HUDEP-2 (cell line): ENCODE results near the gene EEFSEC.

Source experiments
- DNase-seq, 76 experiments: peaks; one replicate each; lab custom pipeline; 2025; ENCODE audit not compliant: unreplicated experiment in 76 of 76; lab: John Stamatoyannopoulos, UW

The EEFSEC gene

GRCh38 chr3:128379367-128380160 lies 226.3 kb downstream of the EEFSEC start:
- no peak for DNase-seq

- DNase-seq, result no peak
These were observed 227.0 kb downstream of the EEFSEC start for GRCh38 chr3:128380295-128380694.

GRCh38 chr3:128380719-128381118 lies 227.4 kb downstream of the EEFSEC start:
- no peak for DNase-seq

- no peak for DNase-seq
These were observed 228.3 kb downstream of the EEFSEC start for GRCh38 chr3:128381609-128382008.

- DNase-seq, result no peak
These were observed 229.0 kb downstream of the EEFSEC start for GRCh38 chr3:128382221-128382807.

- DNase-seq, result peak in 74 of 76 experiments; percentile 18 to 92 (median 82)
These were observed 230.3 kb downstream of the EEFSEC start for GRCh38 chr3:128383316-128384235.

GRCh38 chr3:128385080-128385832 lies 232.0 kb downstream of the EEFSEC start:
- DNase-seq, result peak in 32 of 76 experiments; percentile 7 to 49 (median 23)

GRCh38 chr3:128388932-128389331 lies 235.7 kb downstream of the EEFSEC start:
- DNase-seq, result no peak

GRCh38 chr3:128390867-128391266 lies 237.6 kb downstream of the EEFSEC start:
- DNase-seq, result no peak

GRCh38 chr3:128392021-128392420 lies 238.7 kb downstream of the EEFSEC start:
- DNase-seq, result no peak

- no peak for DNase-seq
These were observed 239.7 kb downstream of the EEFSEC start for GRCh38 chr3:128392818-128393544.

- peak in 73 of 76 experiments; percentile 23 to 89 (median 71) for DNase-seq
These were observed 240.8 kb downstream of the EEFSEC start for GRCh38 chr3:128394033-128394432.

- no peak for DNase-seq
These were observed 241.8 kb downstream of the EEFSEC start for GRCh38 chr3:128395046-128395445.

GRCh38 chr3:128395500-128396162 lies 242.3 kb downstream of the EEFSEC start:
- peak in 27 of 76 experiments; percentile 5 to 54 (median 18) for DNase-seq

GRCh38 chr3:128397484-128397883 lies 244.2 kb downstream of the EEFSEC start:
- DNase-seq, result no peak

GRCh38 chr3:128398586-128398985 lies 245.3 kb downstream of the EEFSEC start:
- DNase-seq, result no peak

GRCh38 chr3:128399221-128399915 lies 246.1 kb downstream of the EEFSEC start:
- no peak for DNase-seq

- no peak for DNase-seq
These were observed 247.4 kb downstream of the EEFSEC start for GRCh38 chr3:128400671-128401070.

- no peak for DNase-seq
These were observed 249.0 kb downstream of the EEFSEC start for GRCh38 chr3:128402319-128402718.
